H9 (cell line): ENCODE data around the gene ABHD17C. TPM values are rescaled to one million over a fixed set of nuclear protein-coding genes. Genes with fewer than 3 reads are reported as not detected.

Experiments used
- DNase-seq: peaks from one replicate; pipeline ENCODE4 v3.0.0-alpha.2; 2017
- H2AFZ ChIP-seq: one replicate; pipeline ENCODE4 v1.6.1; 2013; ENCODE audit warnings: mild to moderate bottlenecking, low read length, control low read depth, moderate library complexity
- H2AK5ac ChIP-seq: 2 replicates; pipeline ENCODE4 v1.6.1; 2013; ENCODE audit warnings: low read length, control low read depth, mixed read lengths; ENCODE audit not compliant: insufficient read length
- H2BK120ac ChIP-seq: one replicate; pipeline ENCODE4 v1.6.1; 2013; ENCODE audit warnings: low read depth, mild to moderate bottlenecking, low read length, control low read depth, inconsistent platforms; ENCODE audit not compliant: poor library complexity, severe bottlenecking
- H2BK12ac ChIP-seq: 2 replicates; pipeline ENCODE4 v1.6.1; 2013; ENCODE audit warnings: low read length, control low read depth, mixed read lengths, low read depth; ENCODE audit not compliant: insufficient read length
- H2BK15ac ChIP-seq: 2 replicates; pipeline ENCODE4 v1.6.1; 2013; ENCODE audit warnings: low read depth, low read length, control low read depth
- H2BK20ac ChIP-seq: one replicate; pipeline ENCODE4 v1.6.1; 2013; ENCODE audit warnings: low read depth, mild to moderate bottlenecking, low read length, control low read depth, inconsistent platforms; ENCODE audit not compliant: poor library complexity, severe bottlenecking
- H2BK5ac ChIP-seq: 2 replicates; pipeline ENCODE4 v1.6.1; 2013; ENCODE audit warnings: low read length, control low read depth, mixed read lengths; ENCODE audit not compliant: insufficient read length
- H3K14ac ChIP-seq: 2 replicates; pipeline ENCODE4 v1.6.1; 2013; ENCODE audit warnings: low read length, control low read depth; ENCODE audit not compliant: insufficient read depth
- H3K18ac ChIP-seq: 2 replicates; pipeline ENCODE4 v1.6.1; 2013; ENCODE audit warnings: low read depth, mild to moderate bottlenecking, mixed read lengths, low read length, control low read depth; ENCODE audit not compliant: insufficient read length
- H3K23ac ChIP-seq: 2 replicates; pipeline ENCODE4 v1.6.1; 2013; ENCODE audit warnings: low read length, control low read depth, mixed read lengths, low read depth; ENCODE audit not compliant: insufficient read length
- H3K23me2 ChIP-seq: 2 replicates; pipeline ENCODE4 v1.6.1; 2013; ENCODE audit warnings: low read depth, mild to moderate bottlenecking, mixed read lengths, low read length, control low read depth; ENCODE audit not compliant: insufficient read length, poor library complexity, severe bottlenecking
- H3K27ac ChIP-seq: 2 replicates; pipeline ENCODE4 v1.5.1; 2013; ENCODE audit warnings: low read length, control low read depth, mixed read lengths, low read depth; ENCODE audit not compliant: insufficient read length
- H3K27me3 ChIP-seq: 2 replicates; pipeline ENCODE4 v1.6.1; 2013; ENCODE audit warnings: low read length, control low read depth, inconsistent platforms; ENCODE audit not compliant: insufficient read depth
- H3K4ac ChIP-seq: 2 replicates; pipeline ENCODE4 v1.6.1; 2013; ENCODE audit warnings: low read depth, mild to moderate bottlenecking, control low read depth, inconsistent platforms, low read length, moderate library complexity
- H3K4me1 ChIP-seq: 2 replicates; pipeline ENCODE4 v1.6.1; 2013; ENCODE audit warnings: low read length, control low read depth, inconsistent platforms; ENCODE audit not compliant: insufficient read depth
- H3K4me2 ChIP-seq: 2 replicates; pipeline ENCODE4 v1.6.1; 2013; ENCODE audit warnings: low read length, control low read depth, mixed read lengths; ENCODE audit not compliant: insufficient read length, insufficient read depth
- H3K56ac ChIP-seq: 2 replicates; pipeline ENCODE4 v1.6.1; 2013; ENCODE audit warnings: low read depth, mild to moderate bottlenecking, mixed read lengths, low read length, control low read depth; ENCODE audit not compliant: insufficient read length
- H3K79me1 ChIP-seq: 2 replicates; pipeline ENCODE4 v1.6.1; 2013; ENCODE audit warnings: low read depth, mild to moderate bottlenecking, moderate library complexity, low read length, control low read depth, inconsistent platforms; ENCODE audit not compliant: insufficient read depth, poor library complexity, severe bottlenecking
- H3K79me2 ChIP-seq: 2 replicates; pipeline ENCODE4 v1.6.1; 2013; ENCODE audit warnings: low read length, control low read depth, inconsistent platforms; ENCODE audit not compliant: insufficient read depth
- H3K9ac ChIP-seq: 2 replicates; pipeline ENCODE4 v1.6.1; 2013; ENCODE audit warnings: low read length, control low read depth, mixed read lengths; ENCODE audit not compliant: insufficient read length; ENCODE audit errors: extremely low read depth
- H3K9me3 ChIP-seq: one replicate; pipeline ENCODE4 v1.6.1; 2013; ENCODE audit warnings: low read depth, low read length, inconsistent platforms; ENCODE audit not compliant: control insufficient read depth
- H3T11ph ChIP-seq: one replicate; pipeline ENCODE4 v1.6.1; 2013; ENCODE audit warnings: mild to moderate bottlenecking, low read length, control low read depth, inconsistent platforms
- H4K20me1 ChIP-seq: one replicate; pipeline ENCODE4 v1.6.1; 2013; ENCODE audit not compliant: control insufficient read depth, insufficient read length, insufficient read depth
- H4K5ac ChIP-seq: 2 replicates; pipeline ENCODE4 v1.6.1; 2013; ENCODE audit warnings: low read depth, mild to moderate bottlenecking, mixed read lengths, low read length, control low read depth; ENCODE audit not compliant: insufficient read length
- H4K8ac ChIP-seq: replicated peaks from 2 replicates; pipeline ENCODE4 v1.6.1; 2013; ENCODE audit warnings: low read length, control low read depth, mixed read lengths, low read depth; ENCODE audit not compliant: insufficient read length
- H4K91ac ChIP-seq: 2 replicates; pipeline ENCODE4 v1.6.1; 2013; ENCODE audit warnings: low read depth, mild to moderate bottlenecking, moderate library complexity, mixed read lengths, low read length, control low read depth; ENCODE audit not compliant: insufficient read length
- H3K27ac Mint-ChIP-seq, 3 experiments: 2 replicates in 2 of 3; 3 replicates in 1 of 3; pipeline ENCODE4 v1.8.0; 2020 to 2021; ENCODE audit warnings: mixed read lengths in 3 of 3, mild to moderate bottlenecking in 1 of 3, moderate library complexity in 1 of 3
- H3K27me3 Mint-ChIP-seq: 2 replicates; pipeline ENCODE4 v1.8.0; 2021; ENCODE audit warnings: low read depth, mild to moderate bottlenecking, moderate library complexity, mixed read lengths
- H3K36me3 Mint-ChIP-seq, 3 experiments: 2 replicates in 2 of 3; 3 replicates in 1 of 3; pipeline ENCODE4 v1.8.0; 2020 to 2021; ENCODE audit warnings: low read depth in 3 of 3, mixed read lengths in 3 of 3; ENCODE audit not compliant: insufficient read depth in 1 of 3
- H3K4me1 Mint-ChIP-seq, 2 experiments: 2 replicates each; pipeline ENCODE4 v1.8.0; 2020; ENCODE audit warnings: mixed read lengths in 2 of 2
- H3K4me3 Mint-ChIP-seq, 2 experiments: 2 replicates in 1 of 2; 3 replicates in 1 of 2; pipeline ENCODE4 v1.8.0; 2020 to 2021; ENCODE audit warnings: mild to moderate bottlenecking in 2 of 2, mixed read lengths in 2 of 2, moderate library complexity in 1 of 2
- H3K9me3 Mint-ChIP-seq, 2 experiments: 2 replicates in 1 of 2; 3 replicates in 1 of 2; pipeline ENCODE4 v1.8.0; 2020; ENCODE audit warnings: mild to moderate bottlenecking in 2 of 2, mixed read lengths in 2 of 2, moderate library complexity in 1 of 2
- WGBS: extraction: QIAGEN DNeasy Blood & Tissue Kit; methylation state at CpG from one replicate; pipeline ENCODE4 v1.1.7; 2013; ENCODE audit warnings: missing lambda C conversion rate, low lambda C conversion rate, mixed read lengths; ENCODE audit not compliant: insufficient read length; ENCODE audit errors: extremely low coverage; 5-methylcytosine and 5-hydroxymethylcytosine counted together
- total RNA-seq: library from RNA; stranded (reverse); gene quantifications from 2 replicates; pipeline ENCODE4 v1.2.1, GENCODE V29; 2021
- TF ChIP-seq, protein P1 (sequence below): fragments of 200-600 bp; sonication (generic); conservative IDR thresholded peaks from 3 replicates; pipeline ENCODE4 v1.8.0; 2021; ENCODE audit warnings: antibody characterized with exemption, mild to moderate bottlenecking

The ABHD17C gene
- total RNA-seq, 1 experiment from 2014 or later, result 21.5 TPM

DNA sequence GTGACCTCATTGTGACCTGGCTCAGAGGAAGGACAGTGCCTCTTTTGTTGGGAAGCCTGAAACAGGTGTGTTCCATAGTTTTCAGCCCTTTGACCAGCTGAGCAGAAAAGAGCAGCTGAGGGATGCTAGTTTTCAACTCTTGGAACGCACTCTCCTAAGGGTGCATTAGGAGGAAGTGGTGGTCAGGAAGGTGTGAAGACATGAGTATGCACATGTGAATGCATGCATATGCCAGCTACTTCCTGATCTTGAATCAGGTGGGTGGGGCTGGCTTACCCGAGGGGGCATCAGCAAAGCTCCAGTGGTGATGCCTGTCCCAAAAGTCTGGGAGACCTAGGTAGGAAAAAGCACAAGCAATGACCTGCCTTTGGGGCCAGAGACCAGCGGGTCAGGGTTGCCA, 60.8 kb downstream of the ABHD17C start:
- Histone ChIP-seq H2BK120ac (no peak overlapping the region), H2BK15ac (no peak overlapping the region), H3T11ph (no peak overlapping the region), H3K79me2 (no peaks in the 10 kb centered on the region), H2BK5ac (no peak overlapping the region), H3K14ac (no peak overlapping the region), H4K20me1 (no peaks in the 10 kb centered on the region), H3K23me2 (no peaks in the 10 kb centered on the region), H3K56ac (no peak overlapping the region), H3K27me3 (no peaks in the 10 kb centered on the region), H2BK20ac (no peak overlapping the region), H3K23ac (no peak overlapping the region), H2AK5ac (no peak overlapping the region), H3K18ac (no peak overlapping the region), H3K4ac (no peak overlapping the region), H3K79me1 (no peaks in the 10 kb centered on the region), H3K4me1 (peaks cover 6% of the 10 kb centered on the region; the same call in 1 of the 2 replicates), H4K91ac (no peak overlapping the region), H2AFZ (no peak overlapping the region), H3K27ac (no peak overlapping the region), H4K5ac (no peak overlapping the region), H4K8ac (no peak overlapping the region), H3K9me3 (no peaks in the 10 kb centered on the region), H3K9ac (no peak overlapping the region), H2BK12ac (no peak overlapping the region), H3K4me2 (no peak overlapping the region)
- no peak for DNase-seq
- TF ChIP-seq, protein P1, sequence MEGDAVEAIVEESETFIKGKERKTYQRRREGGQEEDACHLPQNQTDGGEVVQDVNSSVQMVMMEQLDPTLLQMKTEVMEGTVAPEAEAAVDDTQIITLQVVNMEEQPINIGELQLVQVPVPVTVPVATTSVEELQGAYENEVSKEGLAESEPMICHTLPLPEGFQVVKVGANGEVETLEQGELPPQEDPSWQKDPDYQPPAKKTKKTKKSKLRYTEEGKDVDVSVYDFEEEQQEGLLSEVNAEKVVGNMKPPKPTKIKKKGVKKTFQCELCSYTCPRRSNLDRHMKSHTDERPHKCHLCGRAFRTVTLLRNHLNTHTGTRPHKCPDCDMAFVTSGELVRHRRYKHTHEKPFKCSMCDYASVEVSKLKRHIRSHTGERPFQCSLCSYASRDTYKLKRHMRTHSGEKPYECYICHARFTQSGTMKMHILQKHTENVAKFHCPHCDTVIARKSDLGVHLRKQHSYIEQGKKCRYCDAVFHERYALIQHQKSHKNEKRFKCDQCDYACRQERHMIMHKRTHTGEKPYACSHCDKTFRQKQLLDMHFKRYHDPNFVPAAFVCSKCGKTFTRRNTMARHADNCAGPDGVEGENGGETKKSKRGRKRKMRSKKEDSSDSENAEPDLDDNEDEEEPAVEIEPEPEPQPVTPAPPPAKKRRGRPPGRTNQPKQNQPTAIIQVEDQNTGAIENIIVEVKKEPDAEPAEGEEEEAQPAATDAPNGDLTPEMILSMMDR, result no peak
- H3K4me1 Mint-ChIP-seq, result peaks cover 10 to 16% of the 10 kb centered on the region in 2 experiments
- no peaks in the 10 kb centered on the region for H3K9me3 Mint-ChIP-seq
- no CpG with 5 or more reads among the region's 3 CpGs for WGBS
- H3K4me3 Mint-ChIP-seq, result no peak overlapping the region
- peak overlapping the region in 2 of 3 experiments; percentile 45 to 53; a peak in 3 of 7 replicates for H3K27ac Mint-ChIP-seq
- H3K27me3 Mint-ChIP-seq, result no peaks in the 10 kb centered on the region
- H3K36me3 Mint-ChIP-seq, result no peaks in the 10 kb centered on the region; a peak in 2 of 7 replicates
